NCI-H1417 treated with DMSO at 0.1 percent for 48 hours (cell line): Measurements from ENCODE around the gene COL16A1.

Source experiments
- DNase-seq: peaks from one replicate; lab custom pipeline; 2025; lab: John Stamatoyannopoulos, UW

COL16A1 gene

DNA sequence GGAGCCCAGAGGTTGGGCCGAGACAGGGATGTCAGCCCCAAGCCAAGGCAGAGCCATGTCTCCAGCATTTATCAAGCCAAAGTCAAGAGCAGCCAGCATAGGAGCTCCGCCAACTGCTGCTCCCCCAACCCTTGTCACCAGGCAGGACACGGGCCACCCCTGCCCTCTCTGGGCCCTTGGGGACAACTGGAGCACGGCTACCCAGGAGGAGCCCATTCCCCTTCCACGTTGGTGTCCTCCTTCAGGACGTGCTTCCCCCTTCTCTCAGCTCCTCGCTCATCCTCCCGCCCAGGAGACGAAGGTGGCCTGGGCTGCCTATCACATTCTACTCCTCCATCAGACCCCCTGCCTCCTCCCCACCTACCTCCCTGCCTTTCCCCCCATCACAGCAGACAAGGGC, 39.3 kb downstream of the COL16A1 start:
- no peak for DNase-seq

DNA sequence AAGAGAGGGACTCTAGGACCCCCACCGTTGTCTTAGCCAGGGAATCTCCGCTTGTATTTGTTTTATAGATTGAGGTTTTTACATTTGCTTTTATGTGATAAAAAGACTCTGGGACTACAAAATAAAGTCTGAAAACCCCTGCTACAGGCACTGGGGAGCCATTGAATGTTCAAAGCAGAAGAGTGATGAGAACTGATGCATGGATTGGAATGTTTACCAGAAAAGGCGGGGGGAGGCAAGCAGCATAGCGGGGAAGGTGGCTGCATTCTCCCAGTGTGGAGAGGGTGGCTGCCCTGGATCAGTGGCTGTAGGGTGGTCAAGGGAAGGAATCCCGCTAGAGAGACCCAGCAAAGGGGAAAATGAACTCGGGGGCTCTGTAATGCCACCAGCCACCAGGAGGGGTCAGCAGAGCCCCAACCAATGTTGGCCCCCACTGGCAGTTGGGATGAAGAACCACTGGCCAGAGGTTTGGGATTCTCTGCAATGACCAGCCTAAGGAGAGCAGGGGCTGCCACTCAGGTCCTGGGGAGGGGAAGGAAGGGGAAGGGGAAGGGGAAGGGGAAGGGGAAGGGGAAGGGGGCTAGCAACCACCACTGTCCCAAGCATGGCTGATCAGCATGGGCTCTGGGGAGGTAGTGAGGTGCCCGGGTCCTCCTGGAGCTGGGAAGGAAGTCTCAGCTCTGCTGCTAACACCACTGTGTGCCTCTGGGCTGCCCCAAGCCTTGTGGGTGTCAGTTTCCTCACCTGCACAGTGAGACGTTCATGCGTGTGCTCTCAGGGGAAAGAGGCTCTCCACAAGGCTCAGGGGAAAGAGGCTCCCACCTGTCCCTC, 40.0 kb downstream of the COL16A1 start:
- no peak for DNase-seq

DNA sequence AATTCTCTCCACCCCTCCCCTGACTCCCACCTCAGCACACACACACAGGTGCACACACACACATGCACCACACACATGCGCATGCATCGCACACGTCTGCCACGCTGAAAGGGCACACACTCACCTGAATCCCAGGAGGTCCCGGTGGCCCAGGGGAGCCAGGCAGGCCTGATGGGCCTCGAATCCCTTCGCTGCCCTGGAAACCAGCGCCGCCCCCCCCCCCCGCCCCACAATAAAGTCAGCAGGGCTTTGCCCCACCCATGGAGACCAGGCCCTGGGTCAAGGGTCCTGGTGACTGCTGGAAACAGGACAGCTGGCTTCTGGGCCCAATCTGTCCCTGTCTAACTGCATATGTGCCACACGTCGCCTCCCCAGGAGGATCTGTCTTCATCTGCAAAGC, 41.4 kb downstream of the COL16A1 start:
- no peak for DNase-seq

DNA sequence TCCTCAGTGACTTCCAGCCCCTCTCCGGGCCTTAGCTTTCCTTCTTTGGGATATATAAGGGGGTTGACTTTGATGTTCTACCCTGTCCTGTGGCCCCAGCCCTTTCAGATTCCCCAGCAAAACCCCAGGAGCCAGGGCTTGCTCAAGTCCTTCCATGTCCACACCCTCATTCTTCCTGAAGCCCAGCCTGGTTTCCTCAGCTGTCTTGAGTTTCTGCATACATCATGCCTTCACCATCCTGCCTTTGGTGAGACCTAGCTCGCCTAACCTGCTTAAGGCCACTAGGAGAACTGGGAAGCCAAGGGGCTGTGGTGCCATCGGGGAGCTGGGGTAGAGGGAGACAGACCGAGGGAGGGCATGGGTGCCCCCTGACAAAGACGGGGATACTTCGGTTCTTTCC, 42.0 kb downstream of the COL16A1 start:
- DNase-seq, result no peak

DNA sequence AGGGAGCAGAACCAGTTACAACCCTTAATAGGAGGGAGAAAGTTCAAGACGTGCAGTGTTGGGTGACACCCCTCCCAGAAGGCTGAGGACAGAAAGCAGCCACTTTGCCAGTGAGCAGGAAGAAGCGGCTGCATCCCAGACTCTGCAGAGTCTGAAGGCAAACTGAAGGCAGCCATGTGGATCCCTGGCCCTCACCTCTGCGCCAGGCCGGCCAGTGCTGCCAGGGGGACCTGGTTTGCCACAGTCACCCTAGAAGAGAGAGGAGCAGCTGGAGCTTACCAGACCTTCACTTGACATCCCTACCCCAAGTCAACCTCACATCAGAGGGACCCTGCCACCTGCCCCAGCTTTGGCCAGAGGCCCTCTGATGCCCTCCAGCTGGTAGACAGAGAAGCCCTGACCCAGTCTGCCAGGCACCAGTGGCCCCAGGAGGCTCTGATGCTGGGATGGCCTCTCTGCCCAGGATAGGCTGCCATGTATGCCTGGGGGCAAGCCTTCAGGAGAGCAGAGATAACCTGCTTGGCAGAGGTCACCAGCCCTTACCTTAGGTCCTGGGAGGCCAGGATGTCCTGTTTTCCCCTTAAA, 42.9 kb downstream of the COL16A1 start:
- no peak for DNase-seq

DNA sequence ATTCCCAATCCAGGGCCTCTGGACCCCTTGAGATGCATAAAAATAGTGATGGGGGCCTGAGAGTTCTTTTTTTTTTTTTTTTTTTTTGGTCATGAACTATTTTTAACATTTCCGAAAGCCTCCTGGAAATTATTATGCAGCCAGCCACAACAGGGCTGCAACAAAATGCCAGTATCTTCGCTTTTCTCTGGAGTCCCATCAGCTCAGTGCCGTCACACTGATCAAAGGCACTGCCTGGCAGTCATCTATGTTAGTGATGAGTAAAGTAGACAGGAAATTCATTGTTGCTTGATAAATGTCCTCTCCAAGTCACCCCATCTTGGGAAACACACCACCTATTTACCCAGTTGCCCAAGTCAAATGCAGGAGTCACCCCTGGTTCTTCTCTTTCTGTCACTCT, 43.9 kb downstream of the COL16A1 start:
- DNase-seq, result no peak

DNA sequence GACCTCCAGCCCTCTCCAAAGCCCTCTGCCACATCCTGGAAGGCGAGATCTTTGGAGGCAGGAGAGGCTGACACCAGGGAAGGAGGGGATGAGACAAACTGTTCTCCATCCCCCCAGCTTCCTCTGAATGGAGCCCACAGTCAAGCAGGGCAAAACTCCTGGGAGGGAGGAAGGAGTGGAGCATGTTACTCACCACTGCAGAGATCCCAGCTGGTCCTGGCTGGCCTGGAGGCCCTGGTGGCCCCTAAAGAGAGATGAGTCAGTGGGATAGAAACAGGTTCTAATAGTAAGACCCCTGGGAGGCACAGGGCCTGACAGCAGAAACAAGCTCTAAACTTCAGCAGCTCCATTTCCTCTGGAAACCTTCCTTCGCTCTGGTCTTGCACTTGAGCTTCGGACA, 45.1 kb downstream of the COL16A1 start:
- no peak for DNase-seq

DNA sequence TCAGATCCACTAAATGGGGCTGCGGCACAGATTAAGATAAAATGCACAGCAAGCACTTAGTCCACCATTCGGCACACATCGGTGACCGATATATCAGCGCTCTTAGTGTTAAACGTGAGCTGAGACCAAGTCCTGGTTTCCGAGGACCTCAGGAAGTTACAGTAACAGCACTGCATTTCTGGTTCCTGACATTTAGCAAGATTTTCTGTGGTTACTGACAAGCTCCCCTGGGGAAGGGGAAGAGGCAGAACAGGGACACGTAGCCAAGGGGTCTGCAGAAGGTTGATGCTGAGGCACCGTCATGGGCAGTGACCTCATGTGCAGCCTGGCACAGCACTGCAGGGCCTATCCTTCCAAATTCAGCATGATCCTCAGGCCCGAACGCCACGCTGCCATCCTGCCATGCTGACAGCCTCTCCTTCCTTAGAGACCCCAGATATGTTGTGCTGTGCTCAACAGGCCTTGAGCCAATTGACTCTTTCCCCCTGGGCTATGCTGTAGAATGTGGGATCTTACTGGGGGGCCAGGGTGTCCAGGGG, 45.8 kb downstream of the COL16A1 start:
- DNase-seq, result no peak

DNA sequence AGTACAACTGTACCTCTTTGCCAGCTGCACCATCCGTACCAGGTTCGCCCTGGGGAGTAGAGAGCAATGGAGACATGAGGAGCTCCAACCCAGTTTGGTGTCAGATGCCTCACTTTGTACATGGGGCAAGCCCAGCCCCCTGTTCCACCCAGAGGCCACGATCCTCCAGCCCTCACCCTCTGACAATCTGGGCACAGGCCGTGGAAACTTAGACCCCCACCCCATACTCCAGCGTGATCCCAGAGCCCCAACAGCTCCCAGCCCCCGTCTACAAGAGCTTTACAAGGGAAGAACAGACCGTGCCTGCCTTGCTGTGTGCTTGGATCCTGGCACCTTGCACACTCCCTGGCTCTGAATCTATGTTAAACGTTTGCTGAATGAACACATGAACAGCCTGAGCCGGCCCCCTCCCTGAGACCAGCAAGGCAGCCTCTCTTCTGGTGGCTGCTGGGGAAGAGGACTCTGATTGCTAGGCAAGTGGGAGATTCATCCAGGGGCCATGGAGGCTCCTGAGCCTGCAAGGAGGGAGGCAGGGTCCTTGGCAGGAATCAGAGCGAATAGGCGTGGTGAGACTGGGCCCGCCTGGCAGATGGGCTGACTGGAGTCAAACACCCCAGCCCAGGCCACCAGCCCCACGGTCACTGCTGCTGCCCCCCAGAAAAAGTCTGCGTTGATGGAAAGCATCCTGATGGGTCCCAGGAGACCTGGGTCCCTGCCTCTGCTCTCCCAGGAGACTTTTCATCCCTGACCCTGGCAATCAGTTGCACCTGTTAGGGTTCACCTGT, 46.6 kb downstream of the COL16A1 start:
- no peak for DNase-seq

DNA sequence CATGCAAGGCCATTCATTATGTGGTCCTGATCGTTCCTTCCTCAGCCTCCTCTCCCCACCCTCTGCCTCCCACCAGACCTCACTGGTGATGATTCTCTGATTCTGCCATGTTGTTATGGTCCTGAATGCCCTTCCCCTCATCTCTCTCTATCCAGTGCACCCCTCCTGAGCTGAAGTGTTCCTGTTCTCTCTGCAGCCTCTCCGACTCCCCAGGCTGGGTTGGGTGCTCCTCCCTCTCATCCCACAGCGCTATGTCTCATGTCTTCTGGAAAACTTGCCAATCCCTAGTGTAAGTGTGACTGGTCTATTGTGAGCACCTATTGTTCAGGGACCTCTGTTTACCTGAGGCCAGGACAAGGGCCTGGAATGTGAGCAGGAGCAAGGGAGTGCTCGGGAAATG, 48.1 kb downstream of the COL16A1 start:
- no peak for DNase-seq

DNA sequence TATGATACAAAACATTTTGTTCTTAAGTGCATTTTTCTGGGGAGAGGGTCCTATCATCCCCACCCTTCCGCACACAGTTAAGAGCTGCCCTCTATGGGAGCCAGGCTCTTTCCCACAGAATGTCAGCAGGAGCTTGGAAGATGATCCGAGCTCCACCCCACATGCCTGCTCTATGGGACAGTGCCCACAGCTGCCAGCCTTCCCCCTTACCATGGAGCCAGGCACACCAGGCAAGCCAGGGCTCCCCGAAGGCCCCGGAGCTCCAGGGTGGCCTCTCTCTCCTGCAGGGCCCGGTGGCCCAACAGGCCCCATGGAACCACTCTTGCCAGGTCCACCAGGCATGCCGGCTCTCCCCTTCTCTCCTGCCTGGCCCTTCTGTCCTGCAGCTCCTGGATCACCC, 48.7 kb downstream of the COL16A1 start:
- DNase-seq, result no peak

DNA sequence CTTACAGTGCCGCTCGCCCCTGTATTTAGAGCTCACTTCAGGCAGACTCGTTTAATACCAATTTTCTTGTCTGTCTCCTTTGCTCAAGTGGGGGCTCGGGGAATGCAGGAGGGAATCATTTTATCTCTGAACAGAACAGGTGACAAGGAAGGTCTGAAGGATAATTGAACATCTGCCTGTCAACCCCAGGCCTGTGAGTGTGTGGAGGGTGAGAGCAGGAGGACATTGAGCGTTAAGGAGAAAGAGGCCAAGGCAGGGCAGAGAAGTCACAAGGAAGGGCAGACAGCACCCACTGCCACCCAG, 49.4 kb downstream of the COL16A1 start:
- DNase-seq, result no peak

DNA sequence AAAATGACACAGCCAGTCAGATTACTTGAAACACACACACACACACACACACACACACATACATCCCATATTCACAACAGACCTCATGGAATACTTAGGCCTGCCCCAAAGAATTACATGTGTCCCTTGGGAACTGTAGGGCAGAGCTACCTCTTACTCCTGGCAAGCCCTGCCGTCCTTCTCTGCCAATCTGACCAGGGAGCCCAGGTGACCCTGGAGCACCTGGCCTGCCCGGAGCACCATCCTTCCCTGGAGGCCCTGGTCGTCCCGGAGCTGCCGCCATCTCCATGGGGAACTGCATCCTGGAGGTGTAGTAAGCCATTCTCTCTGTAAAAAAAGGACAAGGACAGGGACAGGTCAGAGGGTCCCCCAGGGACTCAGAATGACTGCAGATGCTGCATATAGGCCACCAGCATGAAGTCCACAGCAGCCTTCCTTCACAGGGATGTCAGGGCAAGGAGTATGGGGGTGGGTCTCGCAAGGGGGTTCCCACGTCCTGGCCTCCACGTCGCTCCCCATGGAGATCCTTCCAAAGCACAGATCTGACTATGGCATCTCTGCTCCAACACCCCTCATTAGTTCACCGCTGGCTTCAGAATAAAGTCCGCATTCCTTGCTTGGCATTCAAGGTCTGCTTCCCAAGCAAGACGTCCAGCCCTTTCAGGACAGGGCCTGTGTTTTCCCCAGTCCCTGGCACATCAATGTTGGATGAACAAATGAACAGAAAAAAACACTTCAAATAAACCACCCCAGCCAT, 49.9 kb downstream of the COL16A1 start:
- no peak for DNase-seq

DNA sequence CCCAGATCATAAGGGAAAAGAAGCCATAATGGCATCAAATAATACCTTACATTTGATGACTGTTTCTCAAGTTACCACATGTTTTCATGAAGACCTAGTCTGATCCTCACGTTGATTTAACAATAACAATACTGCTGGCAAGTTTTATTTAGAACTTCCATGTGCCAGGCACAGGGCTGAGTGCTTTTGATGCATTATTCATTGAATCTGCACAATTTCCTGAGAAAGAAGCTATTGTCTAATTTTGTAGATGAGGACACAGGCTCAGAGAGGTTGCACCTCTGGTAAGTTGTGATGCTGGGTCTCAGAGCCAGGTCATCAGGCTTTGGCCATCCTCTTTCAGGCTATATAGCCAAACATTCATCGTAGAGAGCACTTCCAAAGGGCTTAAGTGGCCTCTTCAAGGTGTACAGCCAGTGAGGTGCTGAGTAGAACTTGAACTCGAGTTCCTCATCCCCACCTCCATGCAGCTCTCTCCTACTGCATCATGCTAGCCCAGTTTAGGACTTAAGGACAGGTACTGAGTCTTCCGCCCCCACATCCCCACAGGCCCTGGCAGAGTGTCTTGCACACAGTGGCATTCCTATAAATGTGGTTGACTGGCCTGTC, 50.8 kb downstream of the COL16A1 start:
- DNase-seq, result no peak

DNA sequence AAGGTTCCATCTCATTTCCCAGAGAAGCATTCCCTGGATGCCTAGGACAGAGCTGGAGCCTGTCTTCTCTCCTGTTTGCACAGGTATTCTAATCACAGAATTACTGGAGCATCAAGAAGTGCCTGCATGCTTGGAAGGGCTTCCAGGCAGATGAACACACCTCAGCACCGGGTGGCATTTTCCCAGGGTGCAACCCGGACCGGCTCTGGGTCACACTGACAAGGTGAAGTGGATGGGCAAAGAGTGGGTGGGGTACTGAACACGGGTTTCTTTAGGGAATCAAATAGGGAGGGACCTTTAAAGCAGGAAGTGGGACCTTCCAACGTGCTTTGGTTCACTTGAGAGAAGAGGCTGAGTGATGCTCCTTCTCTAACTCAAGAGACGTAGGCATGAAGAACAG, 52.1 kb downstream of the COL16A1 start:
- DNase-seq, result no peak

DNA sequence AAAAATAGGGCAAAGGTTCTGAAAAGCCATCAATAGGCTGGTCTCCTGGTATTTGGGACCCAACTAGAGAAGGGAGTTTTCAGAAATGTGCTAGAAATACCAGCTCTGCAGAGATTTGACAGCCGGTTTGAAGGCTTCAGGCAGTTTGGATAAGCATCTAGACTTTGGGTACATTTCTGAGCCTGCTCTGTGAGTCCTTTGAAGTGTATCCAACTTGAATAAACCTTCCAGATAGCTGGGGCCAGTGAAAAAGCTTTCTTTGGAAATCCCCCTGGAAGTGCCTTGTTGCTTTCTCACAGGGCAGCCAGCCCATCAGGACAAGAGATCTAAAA, 52.8 kb downstream of the COL16A1 start:
- DNase-seq, result no peak

DNA sequence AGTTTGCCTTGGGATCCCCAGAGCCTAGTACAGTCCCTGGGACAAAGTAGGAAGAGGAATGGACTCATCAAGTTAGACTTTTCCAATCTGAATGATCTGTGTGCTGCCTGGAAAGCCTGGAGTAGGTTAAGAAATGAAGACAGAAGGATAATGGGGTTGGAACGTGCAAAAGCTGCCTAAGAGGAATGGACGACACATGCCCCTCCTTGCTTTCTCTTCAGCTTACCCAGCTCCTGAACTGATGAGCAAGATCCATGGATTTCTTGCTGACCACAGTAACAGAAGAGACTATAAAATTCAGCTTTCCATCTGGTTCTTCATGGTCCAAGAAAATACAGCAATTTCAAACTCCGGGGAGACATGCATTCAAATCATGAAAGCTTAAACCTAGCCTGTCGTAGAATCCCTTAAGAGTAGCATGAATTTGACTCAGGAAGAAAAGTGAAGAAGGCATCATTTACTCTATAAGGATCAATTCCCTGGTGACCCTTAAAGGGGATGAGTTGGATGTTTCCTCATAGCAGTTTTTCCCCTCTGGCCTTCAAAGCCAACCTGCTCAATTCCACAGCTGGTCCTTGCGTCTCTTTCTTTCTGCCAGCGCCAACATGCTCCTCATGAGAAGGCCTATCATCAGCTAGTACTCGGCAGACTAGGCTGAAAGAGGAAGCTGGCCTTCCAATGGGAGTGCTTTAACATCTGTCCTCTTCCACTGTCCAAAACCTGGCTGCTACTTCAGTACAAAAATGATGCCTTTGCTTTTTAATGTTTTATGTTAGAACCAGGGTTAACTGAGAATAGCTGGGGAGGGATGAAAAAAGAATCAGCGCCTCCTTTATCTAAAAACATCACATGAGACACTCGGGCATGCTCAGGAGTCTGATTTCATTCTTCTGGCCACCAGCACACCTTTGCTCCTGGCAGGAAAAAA, 53.4 kb downstream of the COL16A1 start:
- DNase-seq, result no peak

DNA sequence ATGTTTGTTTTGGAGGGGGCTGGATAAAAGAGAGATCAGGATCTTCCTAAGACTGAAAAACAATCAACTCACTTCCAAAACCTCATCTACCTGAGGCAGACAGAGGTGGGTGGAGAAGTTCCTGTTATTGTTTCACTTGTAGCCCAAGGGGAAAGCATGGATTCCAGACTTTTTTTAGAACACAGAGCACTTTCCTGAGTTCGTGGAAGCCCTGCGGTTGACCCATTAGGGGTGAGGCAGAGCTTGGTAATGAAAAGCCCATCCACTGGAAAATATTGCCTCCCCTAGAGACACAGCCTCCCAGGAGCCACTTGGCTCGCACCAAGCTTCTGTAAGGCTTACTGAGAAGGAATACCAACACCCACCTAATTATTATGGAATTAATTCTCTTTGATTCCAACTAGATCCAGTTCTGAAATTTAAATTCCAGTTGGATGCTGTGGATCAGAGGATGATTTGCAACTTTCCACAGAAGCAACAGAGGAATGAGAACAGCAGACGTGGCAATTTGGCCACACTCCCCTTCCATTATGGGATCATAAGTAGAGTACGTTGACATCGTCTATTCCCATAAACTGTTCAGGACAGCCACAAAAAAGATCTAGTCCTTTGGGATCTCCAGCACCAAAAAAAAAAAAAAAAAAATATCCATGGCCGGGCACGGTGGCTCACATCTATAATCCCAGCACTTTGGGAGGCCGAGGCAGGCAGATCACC, 55.0 kb downstream of the COL16A1 start:
- no peak for DNase-seq

DNA sequence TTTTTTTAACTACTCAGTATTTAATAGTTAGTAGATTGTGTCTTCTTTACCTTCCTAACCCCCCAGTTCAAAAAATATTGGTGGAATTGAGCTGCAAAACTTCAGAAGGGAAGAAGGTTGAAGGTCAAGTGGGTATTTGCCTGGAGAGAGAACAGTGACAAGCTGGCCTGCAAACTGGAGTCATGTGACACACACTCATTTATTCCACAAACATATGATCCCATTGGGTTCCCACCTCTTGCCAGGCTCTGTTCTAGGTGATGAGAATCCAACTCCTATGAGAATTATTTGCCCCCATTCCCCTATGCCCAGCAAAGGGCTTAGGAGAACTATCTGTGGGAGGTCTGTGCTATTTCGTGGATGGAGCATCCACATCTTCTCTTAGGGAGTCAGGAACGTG, 55.6 kb downstream of the COL16A1 start:
- no peak for DNase-seq

DNA sequence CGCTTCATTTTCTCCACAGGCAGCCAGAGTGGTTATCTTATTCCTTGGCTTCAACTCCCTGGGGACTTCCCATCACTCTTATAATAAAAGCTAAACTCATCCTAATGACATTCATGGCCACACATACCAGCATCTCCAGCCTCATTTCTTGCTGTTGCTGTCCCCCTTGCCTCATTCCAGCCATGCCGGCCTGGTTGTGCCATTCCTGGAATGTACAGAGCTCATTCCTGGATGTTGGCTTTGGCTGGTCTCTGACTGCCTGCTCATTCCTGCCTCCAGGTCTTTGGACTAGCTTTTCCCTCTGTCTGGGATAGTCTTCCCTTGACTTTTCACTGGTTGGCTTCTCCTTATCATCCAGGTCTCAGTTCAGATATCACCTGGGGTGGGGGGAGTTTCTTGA, 56.7 kb downstream of the COL16A1 start:
- no peak for DNase-seq
